Measurements from ENCODE around the gene ZFYVE9. TPM values are rescaled to one million over a fixed set of nuclear protein-coding genes. Genes with fewer than 3 reads are reported as not detected.
"Not testable (repeated sequence)": the region's sequence is repeated elsewhere in the genome, so short reads cannot be mapped to it uniquely, and the experiment has no call there.

ZFYVE9 gene
- polyA plus RNA-seq, 5 donors = 25.6 to 35.9 (median 33.0) TPM

GRCh38 chr1:52367272-52367671 is 225.4 kb downstream of the ZFYVE9 start:
- no peak for DNase-seq

DNA sequence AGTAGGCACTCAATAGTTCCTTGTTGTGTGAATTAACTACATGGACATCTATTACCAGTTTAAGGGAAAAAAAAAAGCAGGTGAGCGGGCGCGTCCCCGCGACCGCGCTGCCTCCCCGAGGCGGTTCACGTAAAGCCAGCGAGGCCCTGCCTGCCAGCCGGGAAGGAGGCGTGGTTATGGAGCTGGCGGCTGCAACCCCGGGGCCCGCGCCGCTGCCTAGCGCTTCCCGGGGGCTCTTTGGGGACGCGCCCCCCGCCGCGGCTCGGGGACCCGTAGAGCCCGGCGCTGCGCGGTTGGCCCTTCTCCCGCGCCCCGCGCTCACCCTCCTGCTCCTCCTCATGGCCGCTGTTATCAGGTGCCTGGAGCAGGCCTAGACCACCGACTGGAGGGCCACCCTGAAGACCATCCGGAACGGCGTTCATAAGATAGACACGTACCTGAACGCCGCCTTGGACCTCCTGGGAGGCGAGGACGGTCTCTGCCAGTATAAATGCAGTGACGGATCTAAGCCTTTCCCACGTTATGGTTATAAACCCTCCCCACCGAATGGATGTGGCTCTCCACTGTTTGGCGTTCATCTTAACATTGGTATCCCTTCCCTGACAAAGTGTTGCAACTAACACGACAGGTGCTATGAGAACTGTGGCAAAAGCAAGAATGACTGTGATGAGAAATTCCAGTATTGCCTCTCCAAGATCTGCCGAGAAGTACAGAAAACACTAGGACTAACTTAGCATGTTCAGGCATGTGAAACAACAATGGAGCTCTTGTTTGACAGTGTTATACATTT is 226.7 kb downstream of the ZFYVE9 start:
- DNase-seq = peak; percentile 36

GRCh38 chr1:52369851-52370250 is 228.0 kb downstream of the ZFYVE9 start:
- not testable (repeated sequence) for DNase-seq

- no peak for DNase-seq
These were observed 243.5 kb downstream of the ZFYVE9 start for GRCh38 chr1:52385376-52385775.

DNA sequence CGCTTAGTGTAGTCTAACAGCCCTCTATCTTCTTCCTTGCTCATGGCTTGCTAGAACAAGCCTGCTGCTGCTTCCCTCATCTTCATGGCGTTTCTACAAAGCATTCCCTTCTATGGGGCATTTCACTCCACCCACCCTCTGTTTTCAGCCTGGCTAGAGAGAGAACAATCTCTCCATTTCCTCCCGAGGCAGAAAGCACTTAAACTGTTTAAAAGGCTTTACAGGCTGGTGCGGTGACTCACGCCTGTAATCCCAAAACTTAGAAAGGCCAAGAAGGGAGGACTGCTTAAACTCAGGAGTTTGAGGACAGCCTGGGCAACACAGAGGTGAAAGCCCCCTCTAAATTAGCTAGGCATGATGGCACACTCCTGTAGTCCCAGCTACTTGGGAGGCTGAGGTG is 244.6 kb downstream of the ZFYVE9 start:
- DNase-seq = no peak

GRCh38 chr1:52393174-52393573 is 251.3 kb downstream of the ZFYVE9 start:
- no peak for DNase-seq

Other genes with a start within 250 kb of the ZFYVE9 start
- under 1 TPM; 0.24 to 0.54 (median 0.39) TPM for gene RAB3B, start 151.4 kb upstream of the ZFYVE9 start, polyA plus RNA-seq (ENCODE audit: insufficient read depth in 1 of 5, insufficient read length in 5 of 5, low replicate concordance in 1 of 5)
- 1 to 10 TPM; 3.7 to 6.0 (median 5.1) TPM for gene KTI12, start 108.3 kb upstream of the ZFYVE9 start, polyA plus RNA-seq (ENCODE audit: insufficient read depth in 1 of 5, insufficient read length in 5 of 5, low replicate concordance in 1 of 5)
- gene TXNDC12, start 86.9 kb upstream of the ZFYVE9 start, polyA plus RNA-seq (ENCODE audit: insufficient read depth in 1 of 5, insufficient read length in 5 of 5, low replicate concordance in 1 of 5) = 10 to 100 TPM; 52.1 to 60.9 (median 58.0) TPM
- gene BTF3L4, start 85.8 kb upstream of the ZFYVE9 start, polyA plus RNA-seq (ENCODE audit: insufficient read depth in 1 of 5, insufficient read length in 5 of 5, low replicate concordance in 1 of 5) = 10 to 100 TPM; 65.4 to 80.8 (median 75.3) TPM
- gene CC2D1B, start 224.1 kb downstream of the ZFYVE9 start, polyA plus RNA-seq (ENCODE audit: insufficient read depth in 1 of 5, insufficient read length in 5 of 5, low replicate concordance in 1 of 5) = 10 to 100 TPM; 27.6 to 35.6 (median 30.1) TPM

Data from right lung (tissue), 5 donors.